HepG2 (cell line): ENCODE data around the gene CNNM2. TPM values are rescaled to one million over a fixed set of nuclear protein-coding genes. Genes with fewer than 3 reads are reported as not detected.

Experiments used
- DNMT1 ChIP-seq: sonication (generic); formaldehyde crosslinking; IDR thresholded peaks from 2 replicates; pipeline ENCODE4 v1.5.1; 2020; ENCODE audit warnings: mild to moderate bottlenecking, missing genetic modification reagents
- ELF4 ChIP-seq: sonication (generic); formaldehyde crosslinking; IDR thresholded peaks from 2 replicates; pipeline ENCODE4 v1.5.0; 2020; ENCODE audit warnings: missing genetic modification reagents, mild to moderate bottlenecking, moderate library complexity, borderline replicate concordance
- GZF1 ChIP-seq: sonication (generic); formaldehyde crosslinking; IDR thresholded peaks from 2 replicates; pipeline ENCODE4 v1.5.1; 2020; ENCODE audit warnings: mild to moderate bottlenecking, missing genetic modification reagents
- JUN ChIP-seq: sonication (generic); formaldehyde crosslinking; IDR thresholded peaks from 2 replicates; pipeline ENCODE4 v1.4.0; 2020; ENCODE audit warnings: mild to moderate bottlenecking, missing genetic modification reagents
- NR2C2 ChIP-seq: sonication (generic); formaldehyde crosslinking; IDR thresholded peaks from 2 replicates; pipeline ENCODE4 v1.4.0; 2020; ENCODE audit warnings: missing genetic modification reagents, mild to moderate bottlenecking, moderate library complexity, borderline replicate concordance
- RBM22 ChIP-seq: fragments of 200-400 bp; formaldehyde crosslinking; optimal IDR thresholded peaks from 2 replicates; pipeline ENCODE3; 2017; ENCODE audit warnings: mild to moderate bottlenecking, low read length, moderate library complexity
- TP53 ChIP-seq: sonication (generic); formaldehyde crosslinking; conservative IDR thresholded peaks from 2 replicates; pipeline ENCODE4 v1.4.0; 2020; ENCODE audit warnings: missing genetic modification reagents
- ZBTB37 ChIP-seq: sonication (generic); formaldehyde crosslinking; IDR thresholded peaks from 2 replicates; pipeline ENCODE4 v1.4.0; 2020; ENCODE audit warnings: mild to moderate bottlenecking, missing genetic modification reagents
- ZNF20 ChIP-seq: sonication (generic); formaldehyde crosslinking; IDR thresholded peaks from 2 replicates; pipeline ENCODE4 v1.4.0; 2020; ENCODE audit warnings: mild to moderate bottlenecking, moderate library complexity, missing genetic modification reagents
- ZNF235 ChIP-seq: sonication (generic); formaldehyde crosslinking; IDR thresholded peaks from 2 replicates; pipeline ENCODE4 v1.8.1; 2023; ENCODE audit warnings: mild to moderate bottlenecking, missing genetic modification reagents, borderline replicate concordance
- ZNF337 ChIP-seq: sonication (generic); formaldehyde crosslinking; IDR thresholded peaks from 2 replicates; pipeline ENCODE4 v1.5.1; 2020; ENCODE audit warnings: missing genetic modification reagents, low read depth, mild to moderate bottlenecking, borderline replicate concordance
- ZNF44 ChIP-seq: sonication (generic); formaldehyde crosslinking; IDR thresholded peaks from 2 replicates; pipeline ENCODE4 v1.5.1; 2020; ENCODE audit warnings: mild to moderate bottlenecking, missing genetic modification reagents
- ZNF468 ChIP-seq: sonication (generic); formaldehyde crosslinking; IDR thresholded peaks from 2 replicates; pipeline ENCODE4 v1.8.0; 2022; ENCODE audit warnings: mild to moderate bottlenecking, moderate library complexity, missing genetic modification reagents
- ZNF543 ChIP-seq: sonication (generic); formaldehyde crosslinking; IDR thresholded peaks from 2 replicates; pipeline ENCODE4 v1.4.0; 2020; ENCODE audit warnings: mild to moderate bottlenecking, missing genetic modification reagents
- ZNF672 ChIP-seq: sonication (generic); formaldehyde crosslinking; IDR thresholded peaks from 2 replicates; pipeline ENCODE4 v1.8.1; 2022; ENCODE audit warnings: missing genetic modification reagents
- ZNF737 ChIP-seq: sonication (generic); formaldehyde crosslinking; IDR thresholded peaks from 2 replicates; pipeline ENCODE4 v1.5.0; 2020; ENCODE audit warnings: missing genetic modification reagents, mild to moderate bottlenecking, borderline replicate concordance
- ZNF749 ChIP-seq: sonication (generic); formaldehyde crosslinking; IDR thresholded peaks from 2 replicates; pipeline ENCODE4 v1.8.0; 2022; ENCODE audit warnings: mild to moderate bottlenecking, missing genetic modification reagents, moderate library complexity, borderline replicate concordance
- ZNF839 ChIP-seq: sonication (generic); formaldehyde crosslinking; IDR thresholded peaks from 2 replicates; pipeline ENCODE4 v1.4.0; 2020; ENCODE audit warnings: missing genetic modification reagents, mild to moderate bottlenecking, borderline replicate concordance
- polyA plus RNA-seq, 8 experiments: library from polyadenylated mRNA; depleted of rRNA in 3 of 8; stranded (reverse) in 7 of 8; unstranded in 1 of 8; fragments of >200 nt; fragmentation: Illumina TruSeq in 4 of 8; extraction: Trizol in 4 of 8; gene quantifications; 2 replicates each; pipeline versions ENCODE4 v1.2.1 to v1.2.3, GENCODE V29; 2011 to 2016; ENCODE audit warnings: low read depth in 4 of 8, missing spikeins in 1 of 8, mixed read lengths in 1 of 8; ENCODE audit not compliant: insufficient read depth in 1 of 8
- total RNA-seq, 5 experiments: library from RNA; depleted of rRNA; stranded (reverse); fragments of >200 nt; fragmentation: Illumina TruSeq; extraction: Trizol; gene quantifications; 2 replicates each; pipeline ENCODE4 v1.2.3, GENCODE V29; 2016; ENCODE audit warnings: low read depth in 1 of 5
- TF ChIP-seq, protein P1 (sequence below): sonication (generic); formaldehyde crosslinking; IDR thresholded peaks from 2 replicates; pipeline ENCODE4 v1.4.0; 2020; ENCODE audit warnings: mild to moderate bottlenecking, low read depth, missing genetic modification reagents
- TF ChIP-seq, protein P2 (sequence below), 2 experiments: fragments of 450-650 bp in 1 of 2; sonication (generic) in 1 of 2; formaldehyde crosslinking; IDR thresholded peaks; 2 replicates each; pipeline versions ENCODE4 v1.5.0 to v1.8.0; 2020 to 2022; ENCODE audit warnings: mild to moderate bottlenecking in 1 of 2, missing genetic modification reagents in 1 of 2
- TF ChIP-seq, protein P3 (sequence below): fragments of 450-650 bp; IDR thresholded peaks from 2 replicates; pipeline ENCODE4 v1.6.1; 2017; ENCODE audit warnings: mild to moderate bottlenecking

Gene CNNM2
- total and polyA plus RNA-seq, 2 of the 13 experiments (the other 11 are each of a cell fraction or from before 2014, with no cell fraction given): 7.1 to 9.0 TPM

- TF ChIP-seq, protein P1, sequence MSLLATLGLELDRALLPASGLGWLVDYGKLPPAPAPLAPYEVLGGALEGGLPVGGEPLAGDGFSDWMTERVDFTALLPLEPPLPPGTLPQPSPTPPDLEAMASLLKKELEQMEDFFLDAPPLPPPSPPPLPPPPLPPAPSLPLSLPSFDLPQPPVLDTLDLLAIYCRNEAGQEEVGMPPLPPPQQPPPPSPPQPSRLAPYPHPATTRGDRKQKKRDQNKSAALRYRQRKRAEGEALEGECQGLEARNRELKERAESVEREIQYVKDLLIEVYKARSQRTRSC (CRISPR knock-in tag): 0 out of 2 replicates have a peak, but pooled peaks have one; percentile 42
- TF ChIP-seq ZNF543 (CRISPR knock-in tag): peak; percentile 82; the same call in 1 of the 2 replicates
- 0 out of 2 replicates have a peak, but pooled peaks have one; percentile 37 for TF ChIP-seq ZNF235 (CRISPR knock-in tag)
- TF ChIP-seq ZNF337: no peak
- TF ChIP-seq NR2C2 (CRISPR knock-in tag): peak; percentile 60
- TF ChIP-seq ZNF749: no peak
- TF ChIP-seq ZNF737: no peak; the same call in 1 of the 2 replicates
- TF ChIP-seq ZNF672: no peak
- no peak for TF ChIP-seq TP53 (CRISPR knock-in tag)
- TF ChIP-seq, protein P2, sequence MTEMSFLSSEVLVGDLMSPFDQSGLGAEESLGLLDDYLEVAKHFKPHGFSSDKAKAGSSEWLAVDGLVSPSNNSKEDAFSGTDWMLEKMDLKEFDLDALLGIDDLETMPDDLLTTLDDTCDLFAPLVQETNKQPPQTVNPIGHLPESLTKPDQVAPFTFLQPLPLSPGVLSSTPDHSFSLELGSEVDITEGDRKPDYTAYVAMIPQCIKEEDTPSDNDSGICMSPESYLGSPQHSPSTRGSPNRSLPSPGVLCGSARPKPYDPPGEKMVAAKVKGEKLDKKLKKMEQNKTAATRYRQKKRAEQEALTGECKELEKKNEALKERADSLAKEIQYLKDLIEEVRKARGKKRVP (CRISPR knock-in tag; IDR thresholded peaks at IDR 0.05): no peak
- TF ChIP-seq, protein P3, sequence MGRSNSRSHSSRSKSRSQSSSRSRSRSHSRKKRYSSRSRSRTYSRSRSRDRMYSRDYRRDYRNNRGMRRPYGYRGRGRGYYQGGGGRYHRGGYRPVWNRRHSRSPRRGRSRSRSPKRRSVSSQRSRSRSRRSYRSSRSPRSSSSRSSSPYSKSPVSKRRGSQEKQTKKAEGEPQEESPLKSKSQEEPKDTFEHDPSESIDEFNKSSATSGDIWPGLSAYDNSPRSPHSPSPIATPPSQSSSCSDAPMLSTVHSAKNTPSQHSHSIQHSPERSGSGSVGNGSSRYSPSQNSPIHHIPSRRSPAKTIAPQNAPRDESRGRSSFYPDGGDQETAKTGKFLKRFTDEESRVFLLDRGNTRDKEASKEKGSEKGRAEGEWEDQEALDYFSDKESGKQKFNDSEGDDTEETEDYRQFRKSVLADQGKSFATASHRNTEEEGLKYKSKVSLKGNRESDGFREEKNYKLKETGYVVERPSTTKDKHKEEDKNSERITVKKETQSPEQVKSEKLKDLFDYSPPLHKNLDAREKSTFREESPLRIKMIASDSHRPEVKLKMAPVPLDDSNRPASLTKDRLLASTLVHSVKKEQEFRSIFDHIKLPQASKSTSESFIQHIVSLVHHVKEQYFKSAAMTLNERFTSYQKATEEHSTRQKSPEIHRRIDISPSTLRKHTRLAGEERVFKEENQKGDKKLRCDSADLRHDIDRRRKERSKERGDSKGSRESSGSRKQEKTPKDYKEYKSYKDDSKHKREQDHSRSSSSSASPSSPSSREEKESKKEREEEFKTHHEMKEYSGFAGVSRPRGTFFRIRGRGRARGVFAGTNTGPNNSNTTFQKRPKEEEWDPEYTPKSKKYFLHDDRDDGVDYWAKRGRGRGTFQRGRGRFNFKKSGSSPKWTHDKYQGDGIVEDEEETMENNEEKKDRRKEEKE: no peak
- no peak for TF ChIP-seq ZNF839 (CRISPR knock-in tag)
- no peak for TF ChIP-seq ZNF468
- no peak for TF ChIP-seq ZNF44 (CRISPR knock-in tag)
- 0 out of 2 replicates have a peak, but pooled peaks have one; percentile 40 for TF ChIP-seq ZBTB37 (CRISPR knock-in tag)
- TF ChIP-seq JUN: peak; percentile 57; the same call in 1 of the 2 replicates
- 0 out of 2 replicates have a peak, but pooled peaks have one; percentile 76 for TF ChIP-seq ZNF20 (CRISPR knock-in tag)
- TF ChIP-seq ELF4 (CRISPR knock-in tag): no peak
- TF ChIP-seq DNMT1 (CRISPR knock-in tag): no peak
- 0 out of 2 replicates have a peak, but pooled peaks have one; percentile 43 for TF ChIP-seq GZF1 (CRISPR knock-in tag)
- TF ChIP-seq RBM22: no peak
These were observed 48.6 kb upstream of the CNNM2 start, which contains the start of gene AS3MT (continued) for GRCh38 chr10:102869258-102870198.
